ENCODE results near the gene THUMPD3.

THUMPD3 gene

DNA sequence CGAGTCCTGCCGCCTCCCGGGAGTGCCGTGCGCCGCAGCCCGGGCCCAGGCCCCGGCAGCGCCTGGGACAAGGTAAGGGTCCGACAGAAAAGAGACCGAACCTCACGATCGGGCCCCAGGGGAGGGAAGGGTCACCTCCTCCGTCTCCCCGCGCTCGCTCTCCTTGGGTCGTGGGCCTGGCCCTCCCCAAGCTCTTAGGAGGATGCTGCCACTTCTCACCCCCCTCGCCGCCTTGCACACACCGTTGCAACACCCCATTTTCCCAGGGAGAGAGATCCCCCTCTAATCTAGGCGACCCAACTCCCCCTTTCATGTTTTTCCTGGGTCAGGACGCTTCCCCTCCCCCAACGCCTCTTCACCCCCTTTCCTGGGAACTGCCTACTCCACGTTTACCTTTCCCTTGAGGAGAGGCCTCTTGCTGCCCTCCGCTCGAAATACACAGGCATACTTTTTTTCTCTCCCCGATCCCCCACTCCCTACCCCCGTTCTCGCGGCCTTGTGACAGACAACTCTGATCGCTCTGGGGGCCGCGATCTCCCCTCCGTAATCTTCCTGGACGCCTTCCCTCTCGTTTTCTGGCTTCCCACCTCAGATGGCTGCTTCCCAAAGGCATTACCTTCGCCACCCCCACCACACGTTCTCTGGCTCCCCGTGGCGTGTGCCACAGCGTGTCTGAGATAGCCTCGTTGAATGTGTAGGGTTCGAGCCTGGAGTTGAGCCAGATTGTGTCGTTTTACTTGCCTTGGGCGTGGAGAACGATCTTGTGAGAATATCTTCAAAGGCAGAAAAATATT, 35.2 kb downstream of the THUMPD3 start:
- DNase-seq: no peak

DNA sequence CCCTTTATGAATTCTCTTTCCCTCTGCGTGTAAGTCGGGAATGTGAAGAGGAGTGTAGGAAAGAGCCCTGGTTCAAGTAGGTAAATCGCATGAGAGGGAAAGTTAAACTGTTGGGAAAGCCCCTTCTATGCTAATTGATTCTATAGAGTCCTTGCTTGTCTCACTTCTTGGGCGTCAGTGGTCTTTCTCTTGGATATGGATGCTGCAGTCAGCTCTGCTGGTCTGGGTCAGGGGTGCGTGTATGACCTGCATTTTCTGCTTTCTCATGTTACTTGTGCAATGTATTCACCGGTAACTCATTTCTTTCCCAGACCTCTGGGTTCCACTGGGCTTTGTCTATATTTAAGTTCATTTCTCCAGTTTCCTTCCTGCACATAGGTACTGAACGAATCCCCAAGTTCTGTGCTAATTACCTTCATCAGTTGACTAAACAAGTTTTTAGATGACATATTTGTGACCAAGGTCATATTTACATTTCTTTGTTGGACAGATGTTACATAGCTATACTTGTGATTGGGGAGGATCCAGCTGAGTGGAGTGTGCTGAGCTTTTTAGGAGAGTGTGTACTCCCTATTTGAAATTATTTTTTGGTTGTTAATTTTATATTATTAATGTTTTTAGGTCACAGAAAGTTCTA, 36.0 kb downstream of the THUMPD3 start:
- peak; percentile 24 for DNase-seq

DNA sequence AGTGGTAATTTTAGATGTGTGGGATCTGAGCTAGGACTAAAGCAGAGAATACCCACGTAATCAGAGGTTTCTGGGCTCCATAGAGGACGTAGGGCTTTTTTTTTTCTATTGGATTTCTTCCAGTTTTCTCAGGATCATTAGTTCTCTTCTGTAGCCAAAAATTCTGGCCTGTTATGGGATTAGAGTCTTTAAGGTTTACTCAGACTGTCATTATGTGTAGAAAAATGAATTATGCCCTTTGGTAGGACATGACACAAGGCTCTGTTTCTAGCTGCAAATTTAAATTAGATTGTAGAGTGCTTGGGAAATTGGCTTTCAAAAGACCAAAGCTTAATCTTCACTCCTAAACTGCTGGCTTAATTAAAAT, 36.5 kb downstream of the THUMPD3 start:
- DNase-seq: no peak

DNA sequence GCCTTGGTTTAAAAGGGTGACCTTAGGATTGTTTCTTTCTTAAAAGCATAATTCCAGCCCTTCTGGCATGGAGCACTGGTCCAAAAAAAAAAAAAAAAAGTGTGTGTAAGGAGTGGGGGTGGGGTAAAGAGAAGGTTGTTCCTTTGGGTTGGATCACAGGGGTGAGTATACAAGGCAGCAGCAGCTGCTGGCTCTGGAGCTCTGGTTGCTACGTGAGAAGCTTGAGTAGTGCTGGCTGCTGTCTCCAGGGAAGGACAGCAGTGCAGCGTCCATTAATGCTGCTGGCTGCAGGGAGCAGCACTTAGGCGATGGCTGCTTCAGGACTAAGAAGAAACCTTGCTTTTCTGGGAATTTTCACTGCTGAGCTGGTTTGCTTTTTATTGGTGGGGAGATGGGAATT, 36.9 kb downstream of the THUMPD3 start:
- no peak for DNase-seq

DNA sequence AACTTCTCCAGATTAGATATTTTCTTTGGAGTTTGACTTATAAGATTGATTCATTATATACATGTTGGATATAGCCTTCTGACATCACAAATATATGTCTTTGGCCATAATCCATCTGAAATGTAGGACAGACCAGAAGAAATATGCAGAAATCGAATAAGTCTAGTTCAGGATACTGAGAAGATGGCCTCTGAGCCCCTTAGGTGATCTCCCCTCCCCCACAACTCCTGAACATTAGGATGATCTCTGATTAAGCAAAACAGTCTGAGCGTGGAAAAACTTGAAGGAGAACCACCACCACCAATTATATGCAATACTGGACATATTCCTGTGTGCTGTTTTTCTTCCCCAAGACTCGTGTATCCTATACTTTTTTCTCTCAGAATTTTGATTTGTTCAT, 37.8 kb downstream of the THUMPD3 start:
- DNase-seq: no peak

DNA sequence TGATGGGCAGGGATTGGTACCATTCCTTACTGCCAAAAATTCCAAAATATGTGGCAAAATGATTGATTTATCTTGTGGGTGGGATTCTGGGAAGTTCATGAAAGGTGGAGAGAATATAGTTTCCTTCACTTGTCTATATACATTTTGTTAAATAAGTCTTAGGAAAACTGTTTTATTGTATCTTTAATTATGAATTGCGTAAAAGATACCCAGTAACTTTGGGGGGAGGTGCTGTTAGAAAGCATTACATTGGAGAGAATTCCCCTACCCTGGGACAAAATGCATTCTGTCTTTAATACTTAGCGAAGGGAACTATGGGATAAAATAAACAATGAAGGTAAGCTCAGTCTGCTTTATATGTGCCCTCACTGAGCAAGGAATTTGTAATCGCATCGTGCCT, 39.1 kb downstream of the THUMPD3 start:
- DNase-seq: no peak

DNA sequence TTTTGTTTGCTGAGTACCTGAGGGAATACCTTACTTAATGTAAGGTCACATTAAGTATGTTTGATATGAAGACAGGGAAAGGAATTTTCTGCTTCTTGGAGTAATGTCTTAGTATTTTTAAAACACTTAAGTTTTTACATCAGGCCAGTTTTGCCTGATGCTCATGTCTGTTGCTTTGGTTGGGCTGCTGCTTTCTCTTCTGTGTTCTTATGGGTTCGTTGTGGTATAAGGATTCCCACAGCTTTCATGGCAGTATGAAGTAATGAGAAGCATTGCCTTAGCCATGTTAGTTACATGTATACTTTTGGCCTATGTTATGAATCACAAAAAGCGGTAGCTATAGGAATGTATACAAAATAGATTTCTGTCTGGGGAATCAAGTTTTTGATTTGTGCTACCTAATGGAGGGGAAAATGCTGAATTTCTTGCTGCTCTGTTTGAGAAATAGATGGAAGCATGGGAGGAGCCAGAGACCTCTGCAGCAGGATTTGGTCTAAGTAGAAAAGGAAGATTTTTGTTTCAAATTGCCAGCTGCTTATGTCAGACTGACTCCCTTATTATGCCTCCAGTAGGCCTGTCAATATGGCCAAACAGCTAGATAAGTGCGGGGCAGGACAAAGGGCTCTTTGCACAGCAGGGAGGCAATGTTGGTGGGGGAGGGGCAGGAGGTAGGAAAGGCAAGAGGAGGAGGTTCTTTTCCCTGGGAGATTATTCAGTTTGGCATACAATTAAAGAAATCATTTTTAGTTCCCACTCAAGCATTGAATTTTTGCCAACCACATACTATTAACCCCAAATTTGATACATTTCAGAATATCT, 39.8 kb downstream of the THUMPD3 start:
- DNase-seq: no peak

DNA sequence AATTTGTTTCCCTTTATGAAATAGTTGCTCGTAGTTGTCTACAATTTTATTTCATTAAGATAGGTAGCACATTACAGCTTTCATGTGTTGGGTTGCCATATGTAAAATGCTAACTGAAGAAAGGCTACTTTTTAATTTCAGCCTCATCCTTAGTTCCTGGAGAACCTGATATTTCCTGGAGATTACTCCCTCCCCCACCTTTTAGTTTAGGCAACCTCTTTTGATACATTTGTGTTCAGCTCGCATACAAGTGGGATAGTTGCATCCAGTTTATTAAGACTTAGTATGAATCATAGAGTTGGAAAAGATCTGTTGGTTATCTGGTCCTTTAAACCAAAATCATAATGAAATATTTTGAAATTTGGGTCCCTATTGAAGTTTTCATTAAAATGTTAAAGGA, 40.6 kb downstream of the THUMPD3 start:
- no peak for DNase-seq

DNA sequence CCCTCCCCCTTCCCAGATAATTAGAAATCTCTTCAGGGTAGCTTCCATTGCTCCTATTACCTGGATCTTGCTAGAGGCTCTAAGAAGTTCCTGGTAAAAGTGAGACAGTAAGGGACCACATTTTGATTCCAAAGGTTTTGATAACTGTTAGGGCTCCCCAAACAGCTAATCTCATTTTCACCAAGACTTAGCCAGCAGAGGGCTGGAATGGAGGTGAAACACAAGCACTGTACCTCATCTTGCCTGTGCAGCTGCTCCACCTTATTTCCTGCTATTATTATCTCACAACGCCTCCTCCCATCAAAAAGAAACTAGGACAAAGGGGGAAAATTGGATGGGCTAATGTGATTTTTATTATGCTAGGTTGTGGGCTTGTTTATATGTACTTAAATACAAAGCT, 41.8 kb downstream of the THUMPD3 start:
- no peak for DNase-seq

DNA sequence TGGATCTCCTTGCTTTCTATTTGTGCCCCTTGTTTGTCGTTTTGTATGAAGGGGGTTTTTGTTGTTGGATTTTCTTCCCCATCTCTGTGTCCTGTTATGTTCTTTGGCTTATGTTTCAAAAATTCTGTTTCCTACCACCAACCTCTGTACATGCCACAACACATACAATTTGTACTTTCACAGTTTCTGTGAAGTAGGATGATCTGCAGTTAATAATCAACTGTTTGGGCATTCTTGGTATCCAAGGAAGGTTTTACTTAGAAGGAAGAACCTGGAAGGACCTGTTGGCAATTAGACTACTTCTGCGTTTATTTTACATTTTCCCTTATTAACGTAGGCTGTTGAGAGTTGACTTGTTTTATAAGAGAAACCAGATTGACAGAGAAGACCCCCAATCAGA, 42.9 kb downstream of the THUMPD3 start:
- no peak for DNase-seq

DNA sequence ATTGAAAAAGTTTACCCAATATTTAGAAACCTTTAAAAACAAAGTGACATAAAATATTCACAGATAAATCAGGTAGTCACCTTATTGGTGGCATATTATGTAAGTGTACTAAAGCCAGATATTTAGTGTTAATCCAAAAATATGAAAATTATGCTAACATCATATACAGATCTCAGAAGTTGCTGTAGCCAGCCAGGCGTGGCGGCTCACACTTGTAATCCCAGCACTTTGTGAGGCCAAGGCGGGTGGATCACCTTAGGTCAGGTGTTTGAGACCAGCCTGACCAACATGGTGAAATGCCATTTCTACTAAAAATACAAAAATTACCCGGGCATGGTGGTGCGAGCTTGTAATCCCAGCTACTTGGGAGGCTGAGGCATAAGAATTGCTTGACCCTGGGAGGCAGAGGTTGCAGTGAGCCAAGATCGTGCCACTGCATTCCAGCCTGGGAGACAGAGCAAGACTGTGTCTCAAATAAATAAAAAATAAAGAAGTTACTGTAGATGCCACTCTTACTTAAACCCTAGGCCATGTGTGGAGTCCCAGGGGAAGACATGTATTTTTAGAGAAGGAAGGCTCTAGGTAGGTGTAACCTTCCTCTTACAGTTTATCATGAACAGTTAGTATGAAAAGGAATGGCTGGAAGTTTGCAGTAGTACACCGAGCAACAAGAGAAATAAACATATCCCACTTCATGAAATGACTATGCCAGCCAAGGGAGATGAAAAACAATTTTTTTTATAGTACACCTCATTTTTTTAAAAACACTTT, 44.2 kb downstream of the THUMPD3 start:
- DNase-seq: no peak

DNA sequence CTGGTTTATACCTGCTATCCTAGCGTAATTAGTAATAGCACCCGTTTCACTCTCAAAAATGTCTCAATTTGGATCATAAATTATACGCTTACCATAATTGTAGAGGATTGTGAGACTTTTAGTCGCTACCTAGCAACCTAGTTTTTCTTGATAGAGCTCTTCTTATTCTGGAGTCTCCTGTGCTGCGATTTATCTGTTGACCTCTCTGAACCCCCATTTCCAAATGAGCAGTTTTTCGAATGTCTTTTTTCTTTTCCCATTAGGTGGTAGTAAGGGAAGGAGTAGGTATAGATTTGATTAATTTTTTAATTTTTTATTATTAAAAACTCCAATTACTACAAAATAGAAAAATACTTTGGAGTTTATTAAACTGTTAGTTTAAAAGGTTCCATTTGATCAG, 45.2 kb downstream of the THUMPD3 start:
- DNase-seq: no peak

DNA sequence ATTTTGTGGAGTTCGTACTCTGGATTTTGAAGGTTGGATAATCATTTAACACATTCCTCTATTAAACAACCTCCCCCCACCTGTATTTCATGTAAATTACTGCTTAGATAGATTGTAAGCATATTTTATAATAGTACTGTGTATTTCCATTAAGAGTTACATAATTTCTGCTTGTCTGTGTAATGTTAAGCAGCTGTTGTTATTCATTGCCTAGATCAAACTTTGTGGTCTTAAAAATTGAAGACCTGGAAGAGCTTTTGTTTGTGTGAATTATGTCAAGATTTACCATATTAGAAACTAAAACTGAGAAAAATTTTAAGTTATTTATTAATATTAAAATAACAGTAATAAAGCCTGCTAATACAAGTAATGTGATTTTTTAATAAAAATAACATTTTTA, 45.7 kb downstream of the THUMPD3 start:
- no peak for DNase-seq

DNA sequence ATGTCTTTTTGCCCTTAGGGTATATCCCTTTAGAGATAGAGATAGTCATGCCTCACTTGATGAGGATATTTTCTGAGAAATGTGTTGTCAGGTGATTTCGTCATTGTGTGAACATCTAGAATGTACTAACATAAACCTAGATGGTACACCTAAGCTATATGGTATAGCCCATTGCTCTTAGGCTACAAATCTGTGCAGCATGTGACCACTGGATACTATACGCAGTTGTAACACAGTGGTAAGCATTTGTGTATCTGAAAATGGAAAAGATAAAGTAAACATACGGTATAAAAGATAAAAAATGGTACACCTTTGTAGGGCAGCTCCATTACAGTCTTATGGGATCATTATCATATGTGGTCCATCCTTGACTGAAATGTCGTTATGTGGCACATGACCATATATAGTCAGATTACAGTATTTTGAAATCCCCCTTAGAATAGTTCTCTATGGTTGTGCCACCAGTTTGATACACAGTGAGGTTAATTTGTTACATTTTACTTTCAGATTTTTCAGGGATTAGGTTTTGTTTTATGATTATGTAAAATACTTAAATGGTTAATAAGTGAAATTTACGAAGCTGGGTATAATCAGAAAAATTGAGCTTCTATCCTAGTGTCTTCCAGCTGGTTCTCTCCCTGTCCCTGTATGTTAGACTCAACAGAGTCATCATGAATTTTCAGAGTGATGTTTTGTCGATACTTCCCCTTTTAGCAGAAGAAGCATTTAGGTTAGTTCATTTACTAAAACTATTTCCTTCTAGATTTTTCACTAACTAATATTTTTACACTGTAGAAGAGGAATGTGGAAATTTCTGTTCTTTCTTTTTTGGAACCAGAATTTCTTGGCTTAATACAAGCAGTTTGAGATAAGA, 47.4 kb downstream of the THUMPD3 start:
- DNase-seq: no peak

DNA sequence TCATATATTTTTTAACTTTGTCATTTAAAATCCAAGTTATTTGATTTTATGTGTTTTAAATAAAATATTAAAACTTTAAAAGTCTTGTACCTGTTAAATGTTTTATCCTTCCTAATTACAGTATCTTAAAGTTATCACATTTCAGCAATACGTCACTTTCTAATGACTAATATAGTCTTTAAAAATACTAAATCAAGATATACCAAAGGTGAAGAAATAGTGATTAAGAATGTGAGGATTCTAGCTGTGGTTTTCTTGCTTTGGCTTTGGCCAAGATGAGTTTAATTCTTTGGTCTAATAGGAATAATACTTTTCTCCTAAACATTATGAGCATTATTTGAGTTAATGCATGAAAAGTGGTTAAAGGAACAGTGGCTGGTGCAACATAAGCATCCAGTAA, 48.4 kb downstream of the THUMPD3 start:
- DNase-seq: no peak

DNA sequence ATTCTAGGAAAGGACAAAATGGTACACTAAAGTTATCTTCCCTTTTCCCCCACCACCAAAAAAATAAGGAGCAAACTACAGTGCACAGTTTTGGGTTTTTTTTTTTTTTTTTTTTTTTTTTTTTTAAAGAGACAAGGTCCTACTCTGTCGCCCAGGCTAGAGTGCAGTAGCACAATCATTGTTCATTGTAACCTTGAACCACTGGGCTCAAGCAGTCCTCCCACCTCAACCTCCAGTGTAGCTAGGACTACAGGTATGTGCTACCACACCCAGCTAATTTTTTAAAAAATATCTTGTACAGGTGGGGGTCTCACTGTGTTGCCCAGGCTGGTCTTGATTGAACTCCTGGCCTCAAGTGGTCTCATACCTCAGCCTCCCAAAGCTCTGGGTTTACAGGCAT, 49.4 kb downstream of the THUMPD3 start:
- no peak for DNase-seq

DNA sequence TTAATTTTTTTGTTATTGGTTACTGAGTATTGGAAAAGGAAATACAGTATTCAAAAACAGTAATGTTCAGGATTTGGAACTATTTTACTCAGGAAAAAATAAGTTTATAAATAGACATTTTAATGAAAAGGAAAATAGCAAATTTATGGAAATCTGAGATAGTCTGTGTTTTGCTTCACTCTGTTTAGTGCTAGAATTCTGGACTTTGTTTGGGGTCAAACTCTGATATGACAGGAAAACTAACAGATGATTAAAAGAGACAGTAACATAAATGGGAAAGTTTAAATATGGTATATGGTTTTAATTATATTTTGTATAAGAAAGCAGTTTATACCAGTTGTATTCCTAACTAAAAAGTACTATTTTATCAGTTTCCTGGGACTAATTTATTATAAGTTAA, 52.0 kb downstream of the THUMPD3 start:
- no peak for DNase-seq

DNA sequence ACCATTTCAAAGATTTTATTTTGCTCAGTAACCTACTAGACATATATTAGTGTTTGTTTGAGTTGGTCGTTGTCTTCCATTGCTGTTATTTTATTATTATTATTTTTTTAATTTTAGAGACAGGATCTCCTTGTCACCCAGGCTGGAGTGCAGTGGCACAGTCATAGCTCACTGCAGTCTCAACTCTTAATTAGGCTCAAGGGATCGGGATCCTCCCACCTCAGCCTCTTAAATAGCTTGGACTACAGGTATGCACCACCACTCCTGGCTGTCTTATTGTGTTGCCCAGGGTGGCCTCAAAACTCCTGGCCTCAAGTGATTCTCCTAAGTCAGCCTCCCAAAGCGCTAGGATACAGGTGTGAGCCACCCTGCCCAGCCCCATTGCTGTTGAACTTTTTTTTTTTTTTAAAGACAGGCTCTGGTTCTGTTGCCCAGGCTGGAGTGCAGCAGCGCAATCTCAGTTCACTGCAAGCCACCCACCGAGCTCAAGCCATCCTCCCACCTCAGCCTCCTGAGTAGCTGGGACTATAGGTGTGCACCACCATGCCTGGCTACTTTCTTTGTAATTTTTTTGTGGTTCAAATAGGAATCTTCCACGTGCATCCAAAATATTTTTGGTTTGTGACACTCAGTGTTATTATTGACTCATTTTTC, 52.8 kb downstream of the THUMPD3 start:
- no peak for DNase-seq

DNA sequence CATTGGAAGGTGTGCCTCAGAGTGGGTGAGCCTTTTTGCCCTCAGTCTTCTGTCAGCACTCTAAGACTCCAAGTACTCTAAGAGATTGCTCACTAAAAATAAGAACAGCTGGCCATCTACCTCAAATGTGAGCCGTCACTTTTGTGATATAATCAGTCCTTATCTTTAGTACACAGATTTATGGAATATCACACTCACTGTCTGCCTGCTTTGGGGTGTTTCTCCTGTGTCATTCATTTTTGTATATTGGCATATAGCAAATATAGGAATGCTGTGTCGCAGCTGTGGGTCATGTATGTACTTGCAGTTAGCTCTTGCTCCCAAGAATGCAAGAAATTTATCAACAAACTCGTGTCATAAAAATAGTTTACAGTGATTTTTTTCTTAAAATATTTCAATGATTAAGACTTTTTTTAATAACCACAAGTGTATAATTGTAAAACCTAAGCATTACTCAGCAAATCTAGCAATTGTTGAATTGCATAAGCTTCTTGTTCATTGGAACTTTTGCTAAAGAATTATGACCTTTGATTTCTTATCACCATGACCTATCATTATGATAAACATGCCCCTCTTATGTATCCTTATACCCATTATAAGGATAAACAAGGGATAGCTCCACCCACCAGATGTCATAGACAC, 53.4 kb downstream of the THUMPD3 start:
- DNase-seq: no peak

DNA sequence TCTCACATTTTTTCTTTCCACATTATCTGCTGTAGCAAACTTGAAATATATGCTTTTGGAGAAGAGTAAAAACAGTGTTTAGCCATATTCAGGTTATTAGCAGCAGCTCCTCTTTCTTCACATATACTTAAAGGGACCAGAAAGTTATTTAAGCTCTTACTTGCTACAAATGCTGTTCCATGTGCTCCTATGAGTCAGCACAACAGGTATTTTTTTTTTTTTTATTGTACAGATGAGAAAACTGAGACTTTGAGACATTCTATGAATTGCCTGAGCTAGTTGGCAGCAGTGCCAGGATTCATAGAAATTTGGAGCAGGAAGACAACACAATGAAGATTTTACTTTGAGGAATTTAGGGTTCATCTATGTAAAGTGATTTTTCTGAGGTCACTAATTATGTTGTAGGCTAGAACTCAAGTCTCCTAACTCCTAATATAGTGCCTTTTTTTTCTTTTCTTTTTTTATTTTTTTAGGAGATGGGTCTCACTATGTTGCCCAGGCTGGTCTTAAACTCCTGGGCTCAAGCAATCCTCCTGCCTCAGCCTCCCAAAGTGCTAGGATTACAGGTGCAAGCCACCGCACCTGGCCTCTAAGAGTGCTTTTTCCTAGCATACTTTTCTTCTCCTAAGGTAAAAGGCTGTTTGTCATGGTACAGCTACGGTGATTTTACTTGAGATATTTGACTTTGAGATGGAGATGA, 58.1 kb downstream of the THUMPD3 start:
- DNase-seq: no peak

All from CD4-positive, alpha-beta T cell treated with Interleukin-15 for 1 hour (primary cell).